Thyroid gland (tissue), 4 donors: ENCODE data around the gene ARPP21. TPM values are rescaled to one million over a fixed set of nuclear protein-coding genes. Genes with fewer than 3 reads are reported as not detected.
A peak's percentile ranks its signal among the peaks of the same experiment; 100 is the strongest.

Experiments
- DNase-seq, 2 donors: peaks; one replicate each; pipeline ENCODE4 v3.0.0-alpha.2; 2019
- H3K27ac ChIP-seq, 3 donors: fragments of 200-600 bp; sonication (generic); 1 replicate in 2 of 3; 2 replicates in 1 of 3; pipeline ENCODE4 v1.5.1; 2016 to 2019; ENCODE audit warnings: mild to moderate bottlenecking in 1 of 3, moderate library complexity in 1 of 3
- H3K27me3 ChIP-seq: fragments of 200-600 bp; sonication (generic); one replicate; pipeline ENCODE4 v1.5.1; 2019
- H3K36me3 ChIP-seq, 2 donors: fragments of 200-600 bp; sonication (generic); one replicate each; pipeline ENCODE4 v1.5.1; 2016 to 2019
- H3K4me1 ChIP-seq, 2 donors: fragments of 200-600 bp; sonication (generic); one replicate each; pipeline ENCODE4 v1.5.1; 2017 to 2019
- H3K4me3 ChIP-seq, 3 donors: fragments of 200-600 bp; sonication (generic); replicated peaks in 1 of 3; 1 replicate in 2 of 3; 2 replicates in 1 of 3; pipeline ENCODE4 v1.5.1; 2016; ENCODE audit warnings: mild to moderate bottlenecking in 1 of 3
- H3K9me3 ChIP-seq: fragments of 200-600 bp; sonication (generic); one replicate; pipeline ENCODE4 v1.5.1; 2017
- CTCF ChIP-seq, 6 experiments: fragments of 200-600 bp in 3 of 6; fragments of 450-650 bp in 3 of 6; sonication (generic) in 3 of 6; IDR thresholded peaks; one replicate each; pipeline ENCODE4 v1.5.1; 2016 to 2019; ENCODE audit warnings: antibody characterized with exemption in 6 of 6, mild to moderate bottlenecking in 2 of 6, inconsistent platforms in 1 of 6, moderate library complexity in 1 of 6
- POLR2A ChIP-seq, 2 donors: fragments of 450-650 bp; IDR thresholded peaks; one replicate each; pipeline ENCODE4 v1.6.1; 2017; ENCODE audit warnings: antibody characterized with exemption in 2 of 2, mild to moderate bottlenecking in 2 of 2, moderate library complexity in 1 of 2
- WGBS, 2 donors: methylation state at CpG; one replicate each; pipeline ENCODE4 v1.1.5; 2017; 5-methylcytosine and 5-hydroxymethylcytosine counted together
- intact Hi-C: fragments of 100-400 bp; cut with DNase I; formaldehyde crosslinking; loops from one replicate; pipeline ENCODE4 v1.15.1; 2023
- total RNA-seq, 4 donors: library from RNA; depleted of rRNA; stranded (reverse); fragments of >200 nt; gene quantifications; one replicate each; pipeline ENCODE4 v1.2.3, GENCODE V29; 2016

ARPP21 gene
- total RNA-seq, 4 donors from 2014 or later: not detected

- DNase-seq: peak; percentile 7 to 12
- Histone ChIP-seq H3K27ac (no peak overlapping the region), H3K4me1 (no peaks in the 10 kb centered on the region), H3K27me3 (no peaks in the 10 kb centered on the region), H3K4me3 (no peak overlapping the region), H3K36me3 (no peaks in the 10 kb centered on the region), H3K9me3 (no peaks in the 10 kb centered on the region)
- 32 to 50% methylated on average over 1 of the region's 1 CpG for WGBS, 2 donors
- TF ChIP-seq POLR2A (IDR thresholded peaks at IDR 0.05): no peak
- TF ChIP-seq CTCF (IDR thresholded peaks at IDR 0.05): no peak
- intact Hi-C loops: no loop called here
Observed at GRCh38 chr3:35651426-35651825, 12.1 kb downstream of the ARPP21 start.

GRCh38 chr3:35651851-35652250 lies 12.5 kb downstream of the ARPP21 start:
- WGBS, 2 donors: 38 to 41% methylated on average over 1 of the region's 1 CpG
- Histone ChIP-seq H3K9me3 (no peaks in the 10 kb centered on the region), H3K36me3 (no peaks in the 10 kb centered on the region), H3K4me1 (no peaks in the 10 kb centered on the region), H3K4me3 (no peak overlapping the region), H3K27me3 (no peaks in the 10 kb centered on the region), H3K27ac (no peak overlapping the region)
- no peak for TF ChIP-seq CTCF (IDR thresholded peaks at IDR 0.05)
- TF ChIP-seq POLR2A (IDR thresholded peaks at IDR 0.05): no peak
- DNase-seq: no peak
- intact Hi-C loops: no loop called here

- Histone ChIP-seq H3K27ac (no peak overlapping the region), H3K9me3 (no peaks in the 10 kb centered on the region), H3K4me3 (no peak overlapping the region), H3K36me3 (no peaks in the 10 kb centered on the region), H3K4me1 (no peaks in the 10 kb centered on the region), H3K27me3 (no peaks in the 10 kb centered on the region)
- DNase-seq: no peak
- no peak for TF ChIP-seq POLR2A (IDR thresholded peaks at IDR 0.05)
- TF ChIP-seq CTCF (IDR thresholded peaks at IDR 0.05): no peak
- 97% methylated on average over 7 of the region's 7 CpGs for WGBS, 2 donors
- intact Hi-C loops: no loop called here
Observed at GRCh38 chr3:35653347-35653746, 14.0 kb downstream of the ARPP21 start.

- 81 to 86% methylated on average over 5 of the region's 5 CpGs for WGBS, 2 donors
- intact Hi-C loops: no loop called here
Observed at GRCh38 chr3:35654476-35654875, 15.2 kb downstream of the ARPP21 start.

GRCh38 chr3:35658686-35659085 lies 19.4 kb downstream of the ARPP21 start:
- intact Hi-C loops: no loop called here

More at GRCh38 chr3:35654476-35654875, 15.2 kb downstream of the ARPP21 start:
- Histone ChIP-seq H3K9me3 (no peaks in the 10 kb centered on the region), H3K36me3 (no peaks in the 10 kb centered on the region), H3K4me1 (no peaks in the 10 kb centered on the region), H3K27ac (no peak overlapping the region), H3K27me3 (no peaks in the 10 kb centered on the region), H3K4me3 (no peak overlapping the region)
- TF ChIP-seq POLR2A (IDR thresholded peaks at IDR 0.05): no peak
- TF ChIP-seq CTCF (IDR thresholded peaks at IDR 0.05): no peak
- DNase-seq: no peak

More at GRCh38 chr3:35658686-35659085, 19.4 kb downstream of the ARPP21 start:
- Histone ChIP-seq H3K27me3 (no peaks in the 10 kb centered on the region), H3K36me3 (no peaks in the 10 kb centered on the region), H3K4me3 (no peak overlapping the region), H3K9me3 (no peaks in the 10 kb centered on the region), H3K4me1 (peaks cover 0 to 2% of the 10 kb centered on the region in 2 donors), H3K27ac (no peak overlapping the region)
- TF ChIP-seq POLR2A (IDR thresholded peaks at IDR 0.05): no peak
- no peak for TF ChIP-seq CTCF (IDR thresholded peaks at IDR 0.05)
- 93 to 96% methylated on average over 1 of the region's 1 CpG for WGBS, 2 donors
- no peak for DNase-seq
